Transverse colon (tissue), 4 donors: ENCODE results near the gene CD72. TPM values are rescaled to one million over a fixed set of nuclear protein-coding genes. Genes with fewer than 3 reads are reported as not detected.

Experiments
- DNase-seq: peaks from one replicate; pipeline ENCODE4 v3.0.0-alpha.2; 2019
- H3K27ac ChIP-seq, 4 donors: fragments of 200-600 bp; sonication (generic); 2 replicates each; pipeline ENCODE4 v1.5.1; 2016 to 2018; ENCODE audit warnings: inconsistent platforms in 4 of 4
- H3K27me3 ChIP-seq: fragments of 200-600 bp; sonication (generic); 2 replicates; pipeline ENCODE4 v1.5.1; 2017; ENCODE audit warnings: inconsistent platforms
- H3K36me3 ChIP-seq, 4 donors: fragments of 200-600 bp; sonication (generic); 2 replicates each; pipeline ENCODE4 v1.5.1; 2017 to 2019; ENCODE audit warnings: inconsistent platforms in 4 of 4
- H3K4me1 ChIP-seq, 4 donors: fragments of 200-600 bp; sonication (generic); 2 replicates each; pipeline ENCODE4 v1.5.1; 2017 to 2020; ENCODE audit warnings: inconsistent platforms in 4 of 4
- H3K4me3 ChIP-seq, 4 donors: fragments of 200-600 bp; sonication (generic); 1 replicate in 1 of 4; 2 replicates in 3 of 4; pipeline versions ENCODE4 v1.5.1 to v1.6.1; 2017 to 2019; ENCODE audit warnings: inconsistent platforms in 4 of 4
- H3K9me3 ChIP-seq, 2 donors: fragments of 200-600 bp; sonication (generic); 2 replicates each; pipeline ENCODE4 v1.5.1; 2017 to 2019; ENCODE audit warnings: inconsistent platforms in 2 of 2
- EP300 ChIP-seq: sonication (generic); formaldehyde crosslinking; IDR thresholded peaks from one replicate; pipeline ENCODE4 v1.6.1; 2017; ENCODE audit warnings: antibody characterized with exemption, low read depth
- POLR2A ChIP-seq: fragments of 450-650 bp; IDR thresholded peaks from one replicate; pipeline ENCODE4 v1.6.1; 2016; ENCODE audit warnings: antibody characterized with exemption, mild to moderate bottlenecking, moderate library complexity
- POLR2AphosphoS5 ChIP-seq, 3 donors: sonication (generic); formaldehyde crosslinking; IDR thresholded peaks; one replicate each; pipeline ENCODE4 v1.6.1; 2016; ENCODE audit warnings: antibody characterized with exemption in 3 of 3
- WGBS, 2 donors: methylation state at CpG; one replicate each; pipeline ENCODE4 v1.1.5; 2018; ENCODE audit warnings: low coverage in 1 of 2; 5-methylcytosine and 5-hydroxymethylcytosine counted together
- in situ Hi-C, 4 donors: fragments of 200-750 bp; cut with MboI; loops; one replicate each; pipeline versions ENCODE4 v1.15.0 to v1.15.1; 2017; ENCODE audit warnings: low sequenced_read_pairs in 3 of 4, low pct_ligation_motif_present in 1 of 4, low pct_unique_long_range_greater_than_20kb in 1 of 4
- intact Hi-C: fragments of 100-400 bp; cut with DNase I; formaldehyde crosslinking; loops from one replicate; pipeline ENCODE4 v1.15.1; 2023; ENCODE audit warnings: low total_unique reads
- total RNA-seq, 4 donors: library from RNA; depleted of rRNA; stranded (reverse); fragments of >200 nt; gene quantifications; one replicate each; pipeline ENCODE4 v1.1.0, GENCODE V29; 2016
- TF ChIP-seq, protein P1 (sequence below), 5 experiments: fragments of 200-600 bp in 3 of 5; fragments of 450-650 bp in 2 of 5; sonication (generic) in 3 of 5; IDR thresholded peaks; 1 replicate in 2 of 5; 2 replicates in 3 of 5; pipeline ENCODE4 v1.5.1; 2016 to 2017; ENCODE audit warnings: antibody characterized with exemption in 5 of 5, inconsistent platforms in 3 of 5, mild to moderate bottlenecking in 2 of 5, moderate library complexity in 1 of 5

The CD72 gene
- total RNA-seq, 4 donors from 2014 or later: 3.0 to 21.9 (median 10.9) TPM

GRCh38 chr9:35603986-35604577 lies 14.1 kb downstream of the CD72 start:
- H3K4me1 ChIP-seq: peaks cover 11 to 28% (median 25%) of the 10 kb centered on the region in 4 donors
- WGBS, 2 donors: 0% methylated on average over 41 of the region's 41 CpGs; no CpG with 5 or more reads in 1 of the 2 donors
- peaks cover 0 to 13% (median 6%) of the 10 kb centered on the region in 4 donors for H3K36me3 ChIP-seq
- DNase-seq: peak; percentile 100
- in situ Hi-C loops: no loop called here
- H3K27me3 ChIP-seq: no peaks in the 10 kb centered on the region
- peak overlapping the region; percentile 72 to 98 (median 82) for H3K4me3 ChIP-seq
- H3K9me3 ChIP-seq: no peaks in the 10 kb centered on the region
- TF ChIP-seq POLR2A: peak; percentile 63
- no peak for TF ChIP-seq EP300
- TF ChIP-seq, protein P1, sequence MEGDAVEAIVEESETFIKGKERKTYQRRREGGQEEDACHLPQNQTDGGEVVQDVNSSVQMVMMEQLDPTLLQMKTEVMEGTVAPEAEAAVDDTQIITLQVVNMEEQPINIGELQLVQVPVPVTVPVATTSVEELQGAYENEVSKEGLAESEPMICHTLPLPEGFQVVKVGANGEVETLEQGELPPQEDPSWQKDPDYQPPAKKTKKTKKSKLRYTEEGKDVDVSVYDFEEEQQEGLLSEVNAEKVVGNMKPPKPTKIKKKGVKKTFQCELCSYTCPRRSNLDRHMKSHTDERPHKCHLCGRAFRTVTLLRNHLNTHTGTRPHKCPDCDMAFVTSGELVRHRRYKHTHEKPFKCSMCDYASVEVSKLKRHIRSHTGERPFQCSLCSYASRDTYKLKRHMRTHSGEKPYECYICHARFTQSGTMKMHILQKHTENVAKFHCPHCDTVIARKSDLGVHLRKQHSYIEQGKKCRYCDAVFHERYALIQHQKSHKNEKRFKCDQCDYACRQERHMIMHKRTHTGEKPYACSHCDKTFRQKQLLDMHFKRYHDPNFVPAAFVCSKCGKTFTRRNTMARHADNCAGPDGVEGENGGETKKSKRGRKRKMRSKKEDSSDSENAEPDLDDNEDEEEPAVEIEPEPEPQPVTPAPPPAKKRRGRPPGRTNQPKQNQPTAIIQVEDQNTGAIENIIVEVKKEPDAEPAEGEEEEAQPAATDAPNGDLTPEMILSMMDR (IDR thresholded peaks at IDR 0.05): peak; percentile 89 to 100 (median 93)
- TF ChIP-seq POLR2AphosphoS5 (IDR thresholded peaks at IDR 0.05): peak; percentile 73 to 87 (median 78)
- H3K27ac ChIP-seq: peak overlapping the region; percentile 95 to 99 (median 98)
- intact Hi-C loops: no loop called here

- H3K27ac ChIP-seq: peak overlapping the region; percentile 95 to 99 (median 98)
- WGBS, 2 donors: 6 to 16% methylated on average over 12 to 18 of the region's 18 CpGs
- peaks cover 0 to 8% (median 3%) of the 10 kb centered on the region in 4 donors for H3K36me3 ChIP-seq
- H3K4me3 ChIP-seq: peak overlapping the region in 3 of 4 donors; percentile 25 to 91 (median 44)
- in situ Hi-C loops: no loop called here
- intact Hi-C loops: no loop called here
- H3K9me3 ChIP-seq: no peaks in the 10 kb centered on the region
- TF ChIP-seq EP300: no peak
- TF ChIP-seq POLR2AphosphoS5 (IDR thresholded peaks at IDR 0.05): peak in 1 of 3 donors; percentile 20
- TF ChIP-seq, protein P1 (IDR thresholded peaks at IDR 0.05): no peak
- no peak for TF ChIP-seq POLR2A
- DNase-seq: peak; percentile 65
- peaks cover 11 to 28% (median 25%) of the 10 kb centered on the region in 4 donors for H3K4me1 ChIP-seq
- H3K27me3 ChIP-seq: no peaks in the 10 kb centered on the region
Measured at GRCh38 chr9:35603506-35603985, 14.7 kb downstream of the CD72 start.

- no peak overlapping the region for H3K27ac ChIP-seq
- H3K36me3 ChIP-seq: no peaks in the 10 kb centered on the region
- no peak for TF ChIP-seq POLR2A
- TF ChIP-seq, protein P1 (IDR thresholded peaks at IDR 0.05): no peak
- no peak for TF ChIP-seq POLR2AphosphoS5 (IDR thresholded peaks at IDR 0.05)
- TF ChIP-seq EP300: no peak
- in situ Hi-C loops: no loop called here
- H3K27me3 ChIP-seq: no peaks in the 10 kb centered on the region
- 40 to 87% methylated on average over 1 to 14 of the region's 14 CpGs for WGBS, 2 donors
- no peak for DNase-seq
- intact Hi-C loops: no loop called here
- H3K9me3 ChIP-seq: no peaks in the 10 kb centered on the region
- H3K4me1 ChIP-seq: peaks cover 0 to 13% (median 12%) of the 10 kb centered on the region in 4 donors
- H3K4me3 ChIP-seq: no peak overlapping the region
Measured at GRCh38 chr9:35599763-35600604, 18.2 kb downstream of the CD72 start.
